HG02943 (cell line): ENCODE measurements around the gene CNKSR3.
"Not testable (repeated sequence)": the region's sequence is repeated elsewhere in the genome, so short reads cannot be mapped to it uniquely, and the experiment has no call there.

Source experiments
- ATAC-seq: cut with Tn5 transposase; IDR thresholded peaks from one replicate; pipeline ENCODE4 v1.9.1; 2021; ENCODE audit warnings: mild to moderate bottlenecking, low read depth, moderate library complexity; ENCODE audit not compliant: unreplicated experiment

The CNKSR3 gene

DNA sequence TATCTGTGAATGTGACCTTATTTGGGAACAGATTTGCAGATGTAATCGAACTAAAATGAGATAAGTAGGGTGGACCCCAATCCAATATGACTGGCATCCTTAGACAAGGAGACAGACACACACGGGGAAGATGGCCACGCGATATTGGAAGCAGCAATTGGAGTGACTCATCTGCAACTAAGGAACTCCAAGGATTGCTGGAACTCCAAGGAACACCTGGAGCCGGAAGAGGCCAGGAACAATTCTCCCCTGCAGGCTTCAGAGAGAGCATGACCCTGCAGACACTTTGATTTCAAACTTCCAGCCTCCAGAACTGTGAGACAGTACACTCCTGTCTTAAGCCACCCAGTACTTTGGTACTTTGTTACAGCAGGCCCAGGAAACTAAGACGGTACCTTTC lies 19.5 kb upstream of the CNKSR3 start:
- ATAC-seq = no peak

GRCh38 chr6:154528310-154528915 lies 17.9 kb upstream of the CNKSR3 start:
- ATAC-seq = no peak

DNA sequence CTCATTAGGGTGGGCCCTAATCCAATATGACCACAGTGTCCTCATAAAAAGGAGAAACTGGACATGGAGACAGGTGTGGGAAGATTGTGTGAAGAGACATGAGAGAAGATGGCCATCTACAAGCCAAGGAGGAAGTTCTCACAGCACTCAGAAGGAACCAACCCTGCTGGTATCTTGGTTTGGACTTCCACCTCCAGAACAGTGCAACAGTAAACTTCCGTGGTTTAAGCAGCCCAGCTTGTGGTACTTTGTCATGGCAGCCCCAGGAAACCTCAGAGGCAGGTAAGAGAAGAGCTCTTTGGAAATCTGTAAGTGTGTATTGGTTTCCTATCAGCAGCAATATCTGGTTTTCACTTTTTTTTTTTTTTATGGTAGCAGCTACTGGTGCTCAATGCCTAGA lies 16.5 kb upstream of the CNKSR3 start:
- no peak for ATAC-seq

DNA sequence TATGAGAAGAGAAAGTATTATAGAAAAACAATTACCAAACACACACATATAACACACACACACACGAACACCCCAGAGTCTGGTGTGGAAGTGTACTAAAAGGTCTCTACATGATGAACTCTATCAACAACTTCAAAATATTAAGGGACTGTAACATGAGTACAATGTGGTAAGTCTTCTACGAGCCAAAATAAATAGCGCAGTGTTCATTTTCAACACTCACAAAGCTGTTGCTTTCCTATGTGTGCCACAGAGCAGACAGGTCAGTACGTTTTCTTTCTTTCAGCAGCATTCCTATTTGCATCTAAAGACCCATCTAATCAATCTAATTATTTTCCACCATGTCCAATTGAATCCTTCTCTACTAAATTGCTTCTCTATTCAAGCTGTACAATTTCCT lies 12.1 kb upstream of the CNKSR3 start:
- no peak for ATAC-seq

DNA sequence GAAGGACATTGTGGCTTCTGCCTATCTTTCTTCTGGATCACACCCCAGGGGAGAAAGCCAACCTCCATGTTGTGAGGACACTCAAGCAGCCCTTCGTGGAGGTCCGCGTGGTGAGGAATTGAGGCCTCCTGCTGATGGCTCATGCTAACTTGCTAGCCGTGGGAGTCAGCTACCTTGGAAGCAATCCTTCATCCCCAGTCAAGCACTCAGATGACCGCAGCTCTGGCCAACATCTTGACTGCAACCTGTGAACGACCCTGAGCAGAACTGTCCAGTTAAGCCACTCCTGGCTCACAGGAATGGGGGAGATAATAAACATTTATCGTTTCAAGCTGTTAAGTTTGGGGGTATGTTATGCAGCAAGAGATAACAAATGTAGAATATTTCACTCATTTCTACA lies 10.9 kb upstream of the CNKSR3 start:
- ATAC-seq = no peak

- no peak for ATAC-seq
Measured at GRCh38 chr6:154520280-154520679, 9.8 kb upstream of the CNKSR3 start.

DNA sequence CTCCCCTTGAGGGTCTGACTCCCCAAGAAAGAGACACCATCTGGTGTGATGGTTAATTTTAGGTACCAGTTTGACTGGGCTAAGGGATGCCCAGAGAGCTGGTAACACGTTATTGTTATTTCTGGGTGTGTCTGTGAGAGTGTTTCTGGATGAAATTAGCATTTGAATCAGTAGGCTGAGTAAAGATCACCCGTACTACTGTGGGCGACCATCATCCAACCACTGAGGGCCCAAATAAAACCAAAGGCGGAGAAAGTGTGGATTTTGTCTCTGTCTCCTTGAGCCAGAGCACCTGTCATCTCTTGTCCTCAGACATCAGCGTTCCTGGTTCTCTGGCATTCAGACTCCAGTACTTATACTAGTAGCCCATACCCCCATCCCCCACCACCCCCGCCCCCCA lies 7.9 kb upstream of the CNKSR3 start:
- no peak for ATAC-seq

DNA sequence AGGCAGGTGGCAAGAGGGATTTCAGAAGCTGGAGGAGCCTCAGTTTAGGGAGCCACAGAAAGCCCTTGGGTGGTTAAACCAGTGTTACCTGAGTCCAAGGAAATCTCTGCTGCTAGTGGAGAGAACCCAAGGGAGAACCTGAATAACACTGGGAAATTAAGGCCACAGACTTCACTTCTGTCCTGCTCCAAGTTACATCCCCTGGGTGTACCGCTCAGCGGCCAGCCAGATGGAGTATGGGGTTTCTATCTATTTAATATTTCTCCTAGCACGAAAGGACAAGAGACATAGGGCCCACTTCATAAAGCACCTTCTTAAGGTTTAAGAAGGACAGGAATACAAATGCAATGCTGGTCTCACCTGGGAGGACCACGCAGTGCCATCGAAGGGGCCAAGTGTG lies 5.8 kb upstream of the CNKSR3 start:
- no peak for ATAC-seq

GRCh38 chr6:154515826-154516225 lies 5.3 kb upstream of the CNKSR3 start:
- ATAC-seq = no peak

GRCh38 chr6:154515076-154515475 lies 4.6 kb upstream of the CNKSR3 start:
- not testable (repeated sequence) for ATAC-seq

- no peak for ATAC-seq
Measured at GRCh38 chr6:154514481-154514880, 4.0 kb upstream of the CNKSR3 start.

DNA sequence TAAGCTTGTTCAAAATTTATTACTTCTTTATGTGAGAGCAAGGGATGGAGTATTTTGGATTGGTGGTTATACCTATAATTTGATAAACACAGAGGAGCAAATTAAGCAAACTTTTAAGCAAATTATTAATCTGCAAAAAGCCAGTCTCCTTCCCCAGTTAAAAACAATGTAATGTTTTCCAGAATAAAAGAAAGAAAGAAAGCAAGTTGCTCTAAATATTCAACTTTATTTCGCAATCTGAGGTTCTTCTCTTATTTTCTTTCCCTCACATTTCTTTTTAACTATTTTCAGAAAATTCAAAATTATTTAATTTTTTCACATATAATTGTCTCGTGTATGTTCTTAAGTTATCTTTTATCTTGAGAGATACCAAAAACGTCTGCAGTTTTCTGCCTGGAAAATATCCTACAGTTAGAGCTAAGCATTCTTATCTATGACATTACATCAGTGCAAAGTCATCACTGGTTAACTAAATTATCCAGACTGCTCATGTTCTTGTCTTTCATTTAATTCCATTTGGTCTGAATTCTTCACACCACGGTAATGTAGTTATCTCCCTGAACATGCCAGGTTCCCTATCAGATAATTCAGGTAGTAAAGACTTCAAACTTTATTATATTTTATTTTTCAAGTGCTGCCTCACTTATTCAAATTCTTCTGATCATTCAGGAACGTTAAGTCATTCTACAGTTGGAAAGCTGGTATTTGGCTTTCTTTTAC lies 3.3 kb upstream of the CNKSR3 start:
- no peak for ATAC-seq

- no peak for ATAC-seq
Measured at GRCh38 chr6:154512201-154512600, 1.7 kb upstream of the CNKSR3 start.

GRCh38 chr6:154511791-154512190 lies 1.3 kb upstream of the CNKSR3 start:
- ATAC-seq = no peak

GRCh38 chr6:154509421-154510143 lies 903 bp downstream of the CNKSR3 start:
- peak; percentile 30 for ATAC-seq

- no peak for ATAC-seq
Measured at GRCh38 chr6:154508573-154509375, 1.7 kb downstream of the CNKSR3 start.

DNA sequence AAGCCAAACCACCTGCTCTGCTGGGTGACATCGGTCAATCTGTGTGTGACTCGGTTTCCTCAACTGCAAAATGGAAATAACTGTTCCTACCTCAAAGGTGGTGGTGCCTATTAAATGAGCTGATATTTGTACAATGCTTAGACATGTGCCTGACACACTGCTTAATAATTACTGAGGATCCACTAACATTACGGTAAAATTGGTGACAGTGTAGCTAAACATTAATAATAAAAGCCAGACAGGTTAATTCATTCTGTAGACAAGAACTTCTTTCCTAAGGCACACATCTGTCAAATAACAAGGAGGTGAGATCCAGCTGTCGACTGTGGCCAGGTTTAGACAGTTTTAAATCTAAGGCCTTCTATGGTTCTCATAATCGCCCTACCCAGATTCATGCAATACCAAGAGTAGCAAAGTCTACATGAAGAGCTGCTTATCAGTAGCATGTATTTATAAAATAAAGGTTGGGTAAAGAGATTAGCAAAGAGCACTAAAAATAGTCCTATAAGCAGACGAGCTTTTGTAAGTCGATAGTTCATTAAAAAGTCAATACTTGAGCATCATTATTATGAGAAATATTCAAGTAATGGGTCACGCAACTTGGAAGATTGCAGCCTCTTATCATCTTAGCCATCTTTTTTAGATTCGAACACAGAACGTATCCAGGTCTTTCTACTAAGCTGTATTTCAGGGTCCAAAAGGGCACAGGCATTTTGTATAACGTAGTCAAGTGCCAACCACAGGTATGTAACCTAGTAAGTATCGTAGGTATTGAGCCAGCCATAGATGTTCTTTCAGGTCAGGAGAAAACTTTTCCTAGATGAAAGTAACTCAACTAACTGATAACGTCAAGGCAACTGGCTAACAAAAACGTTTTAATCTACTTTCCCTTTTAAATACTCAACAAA lies 3.2 kb downstream of the CNKSR3 start:
- no peak for ATAC-seq

- ATAC-seq = no peak
Measured at GRCh38 chr6:154506582-154506981, 3.9 kb downstream of the CNKSR3 start.

GRCh38 chr6:154506108-154506507 lies 4.4 kb downstream of the CNKSR3 start:
- ATAC-seq = no peak

- ATAC-seq = no peak
Measured at GRCh38 chr6:154504865-154505449, 5.5 kb downstream of the CNKSR3 start.
